ENCODE measurements around the gene FAAP100.

GRCh38 chr17:81579298-81579697 is 27.1 kb upstream of the FAAP100 start:
- TF ChIP-seq CTCF (IDR thresholded peaks at IDR 0.05) (no peak), POLR2A (IDR thresholded peaks at IDR 0.05) (no peak)

Data from uterus (tissue), 2 donors.